Right atrium auricular region (tissue), 2 donors: ENCODE results near the gene TMEM208. TPM values are rescaled to one million over a fixed set of nuclear protein-coding genes. Genes with fewer than 3 reads are reported as not detected.

Experiments used
- DNase-seq: peaks from one replicate; pipeline ENCODE4 v3.0.0-alpha.2; 2019; ENCODE audit warnings: low spot score
- H3K27ac ChIP-seq, 2 donors: fragments of 200-600 bp; sonication (generic); 1 replicate in 1 of 2; 2 replicates in 1 of 2; pipeline ENCODE4 v1.5.1; 2016 to 2019
- H3K27me3 ChIP-seq, 2 donors: fragments of 200-600 bp; sonication (generic); one replicate each; pipeline versions ENCODE4 v1.5.1 to v1.6.0; 2017 to 2019
- H3K36me3 ChIP-seq: fragments of 200-600 bp; sonication (generic); one replicate; pipeline ENCODE4 v1.5.1; 2016
- H3K4me1 ChIP-seq, 2 donors: fragments of 200-600 bp; sonication (generic); one replicate each; pipeline versions ENCODE4 v1.5.1 to v1.6.0; 2017 to 2019
- H3K4me3 ChIP-seq, 2 donors: fragments of 200-600 bp; sonication (generic); 1 replicate in 1 of 2; 2 replicates in 1 of 2; pipeline ENCODE4 v1.5.1; 2017 to 2019; ENCODE audit warnings: mild to moderate bottlenecking in 1 of 2, moderate library complexity in 1 of 2
- H3K9me3 ChIP-seq, 2 donors: fragments of 200-600 bp; sonication (generic); one replicate each; pipeline ENCODE4 v1.5.1; 2019
- total RNA-seq, 2 donors: library from RNA; depleted of rRNA; stranded (reverse); fragments of >200 nt; gene quantifications; one replicate each; pipeline ENCODE4 v1.1.0, GENCODE V29; 2016
- TF ChIP-seq, protein P1 (sequence below), 2 donors: fragments of 200-600 bp; sonication (generic); IDR thresholded peaks; one replicate each; pipeline ENCODE4 v1.5.1; 2019; ENCODE audit warnings: antibody characterized with exemption in 2 of 2

TMEM208 gene
- total RNA-seq, 2 donors from 2014 or later, result 16.9 to 27.8 TPM

DNA sequence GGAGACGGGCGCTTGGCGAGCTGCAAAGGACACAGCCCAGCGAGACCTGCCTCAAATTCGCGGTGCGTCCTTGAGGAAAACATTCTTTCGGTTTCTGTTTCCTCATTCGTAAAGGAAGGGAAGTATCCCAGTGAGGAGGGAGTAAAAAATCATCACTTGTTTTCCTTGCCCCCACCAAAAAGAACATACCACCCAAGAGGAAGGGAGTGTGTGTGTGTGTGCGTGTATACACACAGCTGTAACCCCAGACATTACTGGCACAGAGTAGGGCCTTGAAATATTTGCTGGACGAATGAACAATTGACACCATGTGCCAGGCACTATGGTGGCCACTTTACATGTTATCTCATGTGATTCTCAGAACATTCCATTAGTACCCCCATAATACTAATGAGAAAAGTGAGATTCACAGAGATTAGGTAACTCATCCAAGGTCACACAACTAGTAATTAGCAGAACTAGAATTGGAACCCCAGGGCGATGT lies 41.2 kb upstream of the TMEM208 start:
- DNase-seq, result no peak
- TF ChIP-seq, protein P1, sequence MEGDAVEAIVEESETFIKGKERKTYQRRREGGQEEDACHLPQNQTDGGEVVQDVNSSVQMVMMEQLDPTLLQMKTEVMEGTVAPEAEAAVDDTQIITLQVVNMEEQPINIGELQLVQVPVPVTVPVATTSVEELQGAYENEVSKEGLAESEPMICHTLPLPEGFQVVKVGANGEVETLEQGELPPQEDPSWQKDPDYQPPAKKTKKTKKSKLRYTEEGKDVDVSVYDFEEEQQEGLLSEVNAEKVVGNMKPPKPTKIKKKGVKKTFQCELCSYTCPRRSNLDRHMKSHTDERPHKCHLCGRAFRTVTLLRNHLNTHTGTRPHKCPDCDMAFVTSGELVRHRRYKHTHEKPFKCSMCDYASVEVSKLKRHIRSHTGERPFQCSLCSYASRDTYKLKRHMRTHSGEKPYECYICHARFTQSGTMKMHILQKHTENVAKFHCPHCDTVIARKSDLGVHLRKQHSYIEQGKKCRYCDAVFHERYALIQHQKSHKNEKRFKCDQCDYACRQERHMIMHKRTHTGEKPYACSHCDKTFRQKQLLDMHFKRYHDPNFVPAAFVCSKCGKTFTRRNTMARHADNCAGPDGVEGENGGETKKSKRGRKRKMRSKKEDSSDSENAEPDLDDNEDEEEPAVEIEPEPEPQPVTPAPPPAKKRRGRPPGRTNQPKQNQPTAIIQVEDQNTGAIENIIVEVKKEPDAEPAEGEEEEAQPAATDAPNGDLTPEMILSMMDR (IDR thresholded peaks at IDR 0.05), result no peak
- no peaks in the 10 kb centered on the region for H3K27me3 ChIP-seq
- H3K9me3 ChIP-seq, result no peaks in the 10 kb centered on the region
- peaks cover 0 to 29% of the 10 kb centered on the region in 2 donors for H3K4me1 ChIP-seq
- H3K36me3 ChIP-seq, result no peaks in the 10 kb centered on the region
- no peak overlapping the region for H3K27ac ChIP-seq
- H3K4me3 ChIP-seq, result no peak overlapping the region

DNA sequence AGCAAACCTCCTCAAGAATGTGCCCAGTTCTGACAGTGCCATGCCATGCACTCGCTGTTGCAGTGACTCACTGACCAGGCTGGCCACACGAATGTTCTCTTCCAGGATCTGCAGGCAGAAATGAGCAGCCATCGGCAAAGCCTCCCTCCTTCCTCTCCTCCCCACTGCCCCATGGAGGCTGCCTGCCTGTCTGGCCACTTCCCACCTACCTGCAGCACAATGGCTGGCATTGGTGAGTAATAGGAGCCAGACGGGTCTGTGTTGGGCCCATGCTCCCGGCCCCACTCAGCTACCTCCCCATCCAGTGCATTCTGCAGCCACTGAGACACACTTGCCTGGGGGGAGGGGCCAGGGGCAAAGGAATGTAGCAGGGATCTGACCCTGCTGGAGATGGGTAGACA lies 40.4 kb upstream of the TMEM208 start:
- no peak overlapping the region for H3K4me3 ChIP-seq
- no peaks in the 10 kb centered on the region for H3K9me3 ChIP-seq
- TF ChIP-seq, protein P1 (IDR thresholded peaks at IDR 0.05), result no peak
- H3K36me3 ChIP-seq, result no peaks in the 10 kb centered on the region
- no peak for DNase-seq
- H3K4me1 ChIP-seq, result peaks cover 0 to 37% of the 10 kb centered on the region in 2 donors
- no peaks in the 10 kb centered on the region for H3K27me3 ChIP-seq
- no peak overlapping the region for H3K27ac ChIP-seq

DNA sequence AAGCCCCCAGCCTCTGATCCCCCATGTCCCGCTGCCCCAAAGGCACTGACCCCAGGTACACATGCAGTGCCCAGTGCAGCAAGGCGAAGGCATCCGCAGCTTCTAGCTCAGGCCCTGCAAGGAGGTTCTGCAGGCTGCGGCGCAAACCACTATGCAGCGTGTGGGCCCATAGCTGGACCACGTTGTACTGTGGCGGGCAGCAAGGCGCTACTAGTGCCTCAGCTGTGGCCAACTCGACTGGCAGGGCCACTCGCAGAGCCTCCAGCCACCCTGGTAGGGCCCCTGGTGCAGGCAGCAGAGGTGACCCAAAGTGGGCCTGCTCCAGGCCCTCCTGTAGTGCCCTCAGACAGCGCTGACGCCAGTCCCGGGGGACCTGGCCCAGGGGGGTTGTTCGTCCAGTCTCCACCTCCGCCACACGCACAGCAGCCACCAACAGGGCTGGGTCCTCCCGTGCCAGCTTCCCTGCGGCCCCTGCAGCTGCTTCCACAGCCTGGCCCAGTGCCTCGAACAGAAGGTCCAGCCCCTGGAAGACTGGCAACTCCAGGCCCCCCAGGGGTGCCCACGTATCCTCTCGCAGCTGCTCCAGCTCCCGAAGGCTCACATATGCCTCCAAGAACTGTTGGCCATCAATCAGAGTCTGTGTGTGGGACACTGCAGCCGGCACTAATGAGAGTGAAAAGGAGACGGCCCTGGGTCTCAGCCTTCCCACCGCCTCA lies 39.6 kb upstream of the TMEM208 start:
- H3K4me1 ChIP-seq, result peaks cover 0 to 39% of the 10 kb centered on the region in 2 donors
- no peak overlapping the region for H3K27ac ChIP-seq
- TF ChIP-seq, protein P1 (IDR thresholded peaks at IDR 0.05), result no peak
- DNase-seq, result no peak
- H3K27me3 ChIP-seq, result no peaks in the 10 kb centered on the region
- no peaks in the 10 kb centered on the region for H3K9me3 ChIP-seq
- no peaks in the 10 kb centered on the region for H3K36me3 ChIP-seq
- no peak overlapping the region for H3K4me3 ChIP-seq

DNA sequence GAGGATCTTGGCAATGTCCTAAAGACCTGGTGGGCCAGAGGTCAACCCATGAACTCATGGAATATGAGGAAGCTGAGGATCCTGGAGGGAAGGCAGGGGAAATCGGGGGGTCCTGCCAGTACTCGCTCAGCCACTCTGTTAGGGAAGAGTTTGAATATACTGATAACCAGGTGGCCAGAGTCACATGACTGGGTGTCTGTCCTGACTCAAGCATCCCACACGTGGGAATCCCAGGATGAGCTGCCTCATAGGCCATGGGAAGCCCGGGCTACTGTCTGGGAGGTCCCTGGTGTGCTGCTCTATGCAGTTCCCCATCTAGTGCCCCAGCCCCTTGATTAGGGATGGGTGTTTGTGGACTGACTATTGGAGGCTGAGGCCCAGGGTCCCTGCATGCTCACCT lies 38.6 kb upstream of the TMEM208 start:
- TF ChIP-seq, protein P1 (IDR thresholded peaks at IDR 0.05), result no peak
- DNase-seq, result no peak
- Histone ChIP-seq H3K27ac (no peak overlapping the region), H3K36me3 (peaks cover 1% of the 10 kb centered on the region), H3K9me3 (no peaks in the 10 kb centered on the region), H3K4me3 (no peak overlapping the region), H3K27me3 (no peaks in the 10 kb centered on the region), H3K4me1 (peaks cover 0 to 38% of the 10 kb centered on the region in 2 donors)

DNA sequence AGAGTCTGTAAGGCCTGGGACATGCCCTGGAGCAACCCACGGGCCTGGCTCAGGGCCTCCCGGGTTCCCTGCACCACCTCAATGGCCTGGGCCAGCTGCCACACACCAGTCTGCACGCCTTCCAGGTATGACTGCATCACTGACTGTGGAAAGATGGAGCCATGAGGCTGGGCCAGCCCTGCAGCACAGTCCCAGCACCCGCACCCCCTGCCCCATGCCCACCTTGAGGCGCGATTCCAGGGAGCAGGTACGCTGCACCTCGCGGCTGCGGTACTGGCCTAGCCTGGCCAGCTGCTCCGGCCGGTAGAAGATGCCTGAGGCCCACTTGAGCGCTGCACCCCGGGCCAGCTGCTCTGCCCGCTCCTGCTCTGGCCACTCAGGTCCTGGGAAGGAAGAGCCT lies 38.1 kb upstream of the TMEM208 start:
- peaks cover 0 to 43% of the 10 kb centered on the region in 2 donors for H3K4me1 ChIP-seq

More for the DNA sequence above, 38.1 kb upstream of the TMEM208 start:
- H3K36me3 ChIP-seq, result peaks cover 6% of the 10 kb centered on the region
- H3K4me3 ChIP-seq, result no peak overlapping the region
- DNase-seq, result no peak
- TF ChIP-seq, protein P1 (IDR thresholded peaks at IDR 0.05), result no peak
- no peaks in the 10 kb centered on the region for H3K9me3 ChIP-seq
- no peak overlapping the region for H3K27ac ChIP-seq
- H3K27me3 ChIP-seq, result no peaks in the 10 kb centered on the region
